ENCODE data around the gene POU4F2. TPM values are rescaled to one million over a fixed set of nuclear protein-coding genes. Genes with fewer than 3 reads are reported as not detected.

Gene POU4F2
- total RNA-seq, 1 donor from 2014 or later, result 0.59 TPM

DNA sequence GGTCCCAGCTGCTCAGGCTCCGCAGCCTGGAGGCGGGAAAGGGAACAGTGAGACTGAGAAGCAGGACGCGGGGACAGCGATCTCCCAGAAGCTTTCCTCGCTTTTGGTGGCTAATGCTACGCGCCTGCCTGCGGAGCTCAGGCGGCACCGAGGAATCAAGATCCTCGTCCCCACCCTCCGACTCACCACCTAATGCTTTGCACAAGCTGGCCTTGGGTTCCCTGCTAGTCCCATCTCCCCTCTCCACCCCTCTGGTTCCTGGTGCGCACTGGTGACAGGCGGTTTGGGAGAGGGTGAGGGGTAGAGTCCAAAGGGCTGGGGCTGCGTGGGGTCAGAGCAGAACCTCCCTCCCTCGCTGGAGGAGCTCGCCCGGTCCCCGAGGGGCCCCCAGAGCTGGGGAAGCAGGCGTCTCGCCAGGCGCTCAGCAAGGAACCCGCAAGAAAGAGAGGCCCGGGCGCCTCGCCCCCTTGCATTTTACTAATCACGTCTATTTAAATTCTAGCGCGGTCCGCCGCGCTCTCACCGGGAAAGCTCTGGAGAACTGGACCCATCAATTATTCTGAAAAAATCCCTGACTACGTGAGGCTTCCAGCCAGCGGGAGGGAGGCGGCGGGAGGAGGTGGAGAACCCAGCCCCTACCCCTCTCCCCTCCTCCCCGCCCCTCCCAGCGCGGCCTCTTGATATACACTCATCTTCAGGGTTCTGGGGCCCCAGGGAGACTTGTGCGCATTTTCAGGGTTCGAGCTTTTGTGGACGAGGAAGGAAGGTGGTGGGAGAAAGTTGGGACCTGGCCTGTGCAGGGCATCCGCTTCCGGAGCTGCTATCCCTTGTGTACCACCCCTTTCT, 9.1 kb downstream of the POU4F2 start:
- TF ChIP-seq, protein P1, sequence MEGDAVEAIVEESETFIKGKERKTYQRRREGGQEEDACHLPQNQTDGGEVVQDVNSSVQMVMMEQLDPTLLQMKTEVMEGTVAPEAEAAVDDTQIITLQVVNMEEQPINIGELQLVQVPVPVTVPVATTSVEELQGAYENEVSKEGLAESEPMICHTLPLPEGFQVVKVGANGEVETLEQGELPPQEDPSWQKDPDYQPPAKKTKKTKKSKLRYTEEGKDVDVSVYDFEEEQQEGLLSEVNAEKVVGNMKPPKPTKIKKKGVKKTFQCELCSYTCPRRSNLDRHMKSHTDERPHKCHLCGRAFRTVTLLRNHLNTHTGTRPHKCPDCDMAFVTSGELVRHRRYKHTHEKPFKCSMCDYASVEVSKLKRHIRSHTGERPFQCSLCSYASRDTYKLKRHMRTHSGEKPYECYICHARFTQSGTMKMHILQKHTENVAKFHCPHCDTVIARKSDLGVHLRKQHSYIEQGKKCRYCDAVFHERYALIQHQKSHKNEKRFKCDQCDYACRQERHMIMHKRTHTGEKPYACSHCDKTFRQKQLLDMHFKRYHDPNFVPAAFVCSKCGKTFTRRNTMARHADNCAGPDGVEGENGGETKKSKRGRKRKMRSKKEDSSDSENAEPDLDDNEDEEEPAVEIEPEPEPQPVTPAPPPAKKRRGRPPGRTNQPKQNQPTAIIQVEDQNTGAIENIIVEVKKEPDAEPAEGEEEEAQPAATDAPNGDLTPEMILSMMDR (IDR thresholded peaks at IDR 0.05; ENCODE audit: unreplicated experiment), result no peak
- peaks cover 23% of the 10 kb centered on the region for H3K27me3 Mint-ChIP-seq (ENCODE audit: unreplicated experiment)
- no peak overlapping the region for H3K4me3 Mint-ChIP-seq (ENCODE audit: unreplicated experiment)
- no peak overlapping the region for H3K27ac Mint-ChIP-seq (ENCODE audit: unreplicated experiment)
- no peaks in the 10 kb centered on the region for H3K36me3 Mint-ChIP-seq (ENCODE audit: low read depth, unreplicated experiment)
- no peaks in the 10 kb centered on the region for H3K9me3 Mint-ChIP-seq (ENCODE audit: unreplicated experiment)
- DNase-seq (ENCODE audit: low spot score), result peak; percentile 38
- peaks cover 19% of the 10 kb centered on the region for H3K4me1 Mint-ChIP-seq (ENCODE audit: unreplicated experiment)

DNA sequence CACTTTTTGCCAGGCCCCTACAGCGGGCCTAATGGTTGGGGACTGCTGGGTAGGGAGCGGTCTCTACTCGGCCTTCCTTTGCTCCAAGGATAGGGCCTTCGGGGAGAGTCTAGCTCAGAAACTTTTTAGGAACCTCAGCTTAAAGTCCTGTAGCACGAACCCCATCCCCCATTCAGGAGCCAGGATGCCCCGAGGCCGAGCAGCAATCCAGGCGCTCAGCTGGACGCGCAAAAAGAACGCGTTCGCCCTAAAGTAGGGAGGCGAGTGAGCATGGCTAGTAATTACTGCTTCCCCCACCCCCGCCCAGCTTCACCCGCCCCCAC, 9.7 kb downstream of the POU4F2 start:
- no peak overlapping the region for H3K27ac Mint-ChIP-seq (ENCODE audit: unreplicated experiment)
- H3K4me3 Mint-ChIP-seq (ENCODE audit: unreplicated experiment), result no peak overlapping the region
- peaks cover 23% of the 10 kb centered on the region for H3K4me1 Mint-ChIP-seq (ENCODE audit: unreplicated experiment)
- H3K9me3 Mint-ChIP-seq (ENCODE audit: unreplicated experiment), result no peaks in the 10 kb centered on the region
- TF ChIP-seq, protein P1 (IDR thresholded peaks at IDR 0.05; ENCODE audit: unreplicated experiment), result no peak
- H3K27me3 Mint-ChIP-seq (ENCODE audit: unreplicated experiment), result peaks cover 23% of the 10 kb centered on the region
- no peaks in the 10 kb centered on the region for H3K36me3 Mint-ChIP-seq (ENCODE audit: low read depth, unreplicated experiment)
- no peak for DNase-seq (ENCODE audit: low spot score)

- H3K36me3 Mint-ChIP-seq (ENCODE audit: low read depth, unreplicated experiment), result no peaks in the 10 kb centered on the region
- no peak overlapping the region for H3K4me3 Mint-ChIP-seq (ENCODE audit: unreplicated experiment)
- peaks cover 29% of the 10 kb centered on the region for H3K4me1 Mint-ChIP-seq (ENCODE audit: unreplicated experiment)
- TF ChIP-seq, protein P1 (IDR thresholded peaks at IDR 0.05; ENCODE audit: unreplicated experiment), result no peak
- H3K27me3 Mint-ChIP-seq (ENCODE audit: unreplicated experiment), result peaks cover 23% of the 10 kb centered on the region
- DNase-seq (ENCODE audit: low spot score), result no peak
- no peaks in the 10 kb centered on the region for H3K9me3 Mint-ChIP-seq (ENCODE audit: unreplicated experiment)
- no peak overlapping the region for H3K27ac Mint-ChIP-seq (ENCODE audit: unreplicated experiment)
Observed at GRCh38 chr4:146649232-146649631, 10.5 kb downstream of the POU4F2 start.

DNA sequence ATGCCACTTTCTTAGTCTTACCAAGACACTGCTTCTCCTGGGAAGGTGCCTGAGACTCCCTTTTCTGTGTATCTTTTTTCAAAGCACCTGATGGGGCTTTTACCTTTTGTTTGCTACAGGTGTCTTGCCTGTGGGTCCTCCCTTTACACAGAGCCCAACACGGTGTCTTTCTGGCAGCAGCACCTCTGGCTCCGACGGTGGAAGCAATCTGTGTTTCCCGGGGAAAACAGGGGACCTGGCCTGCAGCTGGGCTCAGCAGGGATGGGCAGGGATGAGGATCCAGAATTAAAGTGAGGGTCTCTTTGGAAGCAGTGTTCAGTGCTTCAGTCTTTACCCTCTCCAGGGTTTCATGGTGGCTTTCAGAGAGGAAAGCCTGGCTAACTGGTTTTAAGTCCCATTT, 11.3 kb downstream of the POU4F2 start:
- no peak overlapping the region for H3K27ac Mint-ChIP-seq (ENCODE audit: unreplicated experiment)
- peaks cover 34% of the 10 kb centered on the region for H3K4me1 Mint-ChIP-seq (ENCODE audit: unreplicated experiment)
- TF ChIP-seq, protein P1 (IDR thresholded peaks at IDR 0.05; ENCODE audit: unreplicated experiment), result no peak
- no peak overlapping the region for H3K4me3 Mint-ChIP-seq (ENCODE audit: unreplicated experiment)
- H3K9me3 Mint-ChIP-seq (ENCODE audit: unreplicated experiment), result no peaks in the 10 kb centered on the region
- peaks cover 25% of the 10 kb centered on the region for H3K27me3 Mint-ChIP-seq (ENCODE audit: unreplicated experiment)
- DNase-seq (ENCODE audit: low spot score), result no peak
- no peaks in the 10 kb centered on the region for H3K36me3 Mint-ChIP-seq (ENCODE audit: low read depth, unreplicated experiment)

Measured in endothelial cell (in vitro differentiated cells).